Activated B cell treated with CpG ODN at 0.5 μM for 24 hours (primary cell): ENCODE measurements around the gene ENO1. TPM values are rescaled to one million over a fixed set of nuclear protein-coding genes. Genes with fewer than 3 reads are reported as not detected.

Experiments used
- ATAC-seq: fragments of 200-7000 bp; cut with Tn5 transposase; one replicate; pipeline ENCODE4 v1.10.0; 2021; ENCODE audit warnings: low read depth, mild to moderate bottlenecking, moderate library complexity
- CTCF ChIA-PET: fragments of 350-600 bp; sonication (Branson Sonifier 250); formaldehyde crosslinking; loops from one replicate; lab custom pipeline; 2021; ENCODE audit warnings: antibody characterized with exemption; lab: Charles Lee
- POLR2A ChIA-PET: fragments of 350-600 bp; sonication (Branson Sonifier 250); formaldehyde crosslinking; loops from one replicate; lab custom pipeline; 2021; ENCODE audit warnings: antibody characterized with exemption; lab: Charles Lee
- DNase-seq: peaks from one replicate; pipeline ENCODE4 v3.0.0; 2022
- H3K27ac Mint-ChIP-seq: one replicate; pipeline ENCODE4 v1.8.0; 2020; ENCODE audit warnings: mixed read lengths
- H3K27me3 Mint-ChIP-seq: one replicate; pipeline ENCODE4 v1.8.0; 2021; ENCODE audit warnings: mixed read lengths
- H3K36me3 Mint-ChIP-seq: one replicate; pipeline ENCODE4 v1.8.0; 2021; ENCODE audit warnings: low read depth, mixed read lengths
- H3K4me1 Mint-ChIP-seq: one replicate; pipeline ENCODE4 v1.8.0; 2021; ENCODE audit warnings: mixed read lengths
- H3K4me3 Mint-ChIP-seq: one replicate; pipeline ENCODE4 v1.8.0; 2020; ENCODE audit warnings: mild to moderate bottlenecking, mixed read lengths
- H3K9me3 Mint-ChIP-seq: one replicate; pipeline ENCODE4 v1.8.0; 2020; ENCODE audit warnings: mixed read lengths
- intact Hi-C: fragments of 100-400 bp; cut with micrococcal nuclease; formaldehyde crosslinking; loops from one replicate; pipeline ENCODE4 v1.15.1; 2024
- total RNA-seq: library from RNA; stranded (reverse); gene quantifications from 2 replicates; pipeline ENCODE4 v1.2.3, GENCODE V29; 2022
- TF ChIP-seq, protein P1 (sequence below): fragments of 200-600 bp; IDR thresholded peaks from one replicate; pipeline ENCODE4 v1.8.0; 2022; ENCODE audit warnings: antibody characterized with exemption, mild to moderate bottlenecking

ENO1 gene
- total RNA-seq, 1 donor from 2014 or later: 837 TPM

DNA sequence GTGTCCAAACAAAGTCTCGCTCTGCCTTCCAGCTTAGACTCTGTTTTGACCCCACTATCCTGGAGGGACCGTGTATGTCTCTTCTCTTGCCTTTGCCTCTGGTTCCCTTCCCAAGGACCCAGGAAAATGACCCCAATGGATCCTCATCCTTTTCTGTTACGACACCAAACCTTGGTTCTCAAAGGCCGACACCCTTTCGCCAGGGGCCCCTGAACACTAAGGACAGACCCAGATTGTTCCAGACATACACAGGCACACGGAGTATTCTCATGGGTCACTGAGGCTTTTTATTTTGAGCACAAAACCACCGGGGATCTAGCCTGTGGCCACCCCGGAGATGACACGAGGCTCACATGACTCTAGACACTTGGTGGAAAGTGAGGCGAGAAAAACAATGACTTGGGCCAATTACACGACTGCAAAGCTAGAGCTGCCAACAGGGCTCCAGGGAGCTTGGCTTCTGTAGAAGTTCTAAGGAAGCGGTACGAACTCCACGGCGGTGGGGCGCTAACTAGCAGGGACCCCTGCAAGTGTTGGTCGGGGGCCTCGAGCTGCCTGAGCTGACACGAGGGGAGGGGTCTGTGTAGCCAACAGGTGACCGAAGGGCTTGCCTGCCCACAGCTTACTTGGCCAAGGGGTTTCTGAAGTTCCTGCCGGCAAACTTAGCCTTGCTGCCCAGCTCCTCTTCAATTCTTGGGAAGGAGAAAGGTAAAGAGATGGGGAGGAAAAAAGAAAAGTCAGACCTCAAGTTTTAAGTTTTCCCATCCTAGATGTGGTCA, 17.6 kb downstream of the ENO1 start:
- DNase-seq (no peak), ATAC-seq (no peak)
- Mint-ChIP-seq H3K4me3 (no peak overlapping the region), H3K27me3 (no peaks in the 10 kb centered on the region), H3K9me3 (no peaks in the 10 kb centered on the region), H3K36me3 (peaks cover 87% of the 10 kb centered on the region), H3K4me1 (peaks cover 21% of the 10 kb centered on the region), H3K27ac (no peak overlapping the region)
- ChIA-PET POLR2A (interaction anchor here (0.6 to 3.5 kb wide), 2 partner anchors 13 to 18 kb away, joined by 3 to 30 read pairs; partner anchors contain the start of gene ENO1), CTCF (interaction anchor here (0.8 to 4.5 kb wide), 7 partner anchors 12 to 144 kb away, joined by 3 to 46 read pairs (median 3); partner anchors contain the start of gene ENO1)
- TF ChIP-seq, protein P1, sequence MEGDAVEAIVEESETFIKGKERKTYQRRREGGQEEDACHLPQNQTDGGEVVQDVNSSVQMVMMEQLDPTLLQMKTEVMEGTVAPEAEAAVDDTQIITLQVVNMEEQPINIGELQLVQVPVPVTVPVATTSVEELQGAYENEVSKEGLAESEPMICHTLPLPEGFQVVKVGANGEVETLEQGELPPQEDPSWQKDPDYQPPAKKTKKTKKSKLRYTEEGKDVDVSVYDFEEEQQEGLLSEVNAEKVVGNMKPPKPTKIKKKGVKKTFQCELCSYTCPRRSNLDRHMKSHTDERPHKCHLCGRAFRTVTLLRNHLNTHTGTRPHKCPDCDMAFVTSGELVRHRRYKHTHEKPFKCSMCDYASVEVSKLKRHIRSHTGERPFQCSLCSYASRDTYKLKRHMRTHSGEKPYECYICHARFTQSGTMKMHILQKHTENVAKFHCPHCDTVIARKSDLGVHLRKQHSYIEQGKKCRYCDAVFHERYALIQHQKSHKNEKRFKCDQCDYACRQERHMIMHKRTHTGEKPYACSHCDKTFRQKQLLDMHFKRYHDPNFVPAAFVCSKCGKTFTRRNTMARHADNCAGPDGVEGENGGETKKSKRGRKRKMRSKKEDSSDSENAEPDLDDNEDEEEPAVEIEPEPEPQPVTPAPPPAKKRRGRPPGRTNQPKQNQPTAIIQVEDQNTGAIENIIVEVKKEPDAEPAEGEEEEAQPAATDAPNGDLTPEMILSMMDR: no peak
- intact Hi-C loops: no loop called here

DNA sequence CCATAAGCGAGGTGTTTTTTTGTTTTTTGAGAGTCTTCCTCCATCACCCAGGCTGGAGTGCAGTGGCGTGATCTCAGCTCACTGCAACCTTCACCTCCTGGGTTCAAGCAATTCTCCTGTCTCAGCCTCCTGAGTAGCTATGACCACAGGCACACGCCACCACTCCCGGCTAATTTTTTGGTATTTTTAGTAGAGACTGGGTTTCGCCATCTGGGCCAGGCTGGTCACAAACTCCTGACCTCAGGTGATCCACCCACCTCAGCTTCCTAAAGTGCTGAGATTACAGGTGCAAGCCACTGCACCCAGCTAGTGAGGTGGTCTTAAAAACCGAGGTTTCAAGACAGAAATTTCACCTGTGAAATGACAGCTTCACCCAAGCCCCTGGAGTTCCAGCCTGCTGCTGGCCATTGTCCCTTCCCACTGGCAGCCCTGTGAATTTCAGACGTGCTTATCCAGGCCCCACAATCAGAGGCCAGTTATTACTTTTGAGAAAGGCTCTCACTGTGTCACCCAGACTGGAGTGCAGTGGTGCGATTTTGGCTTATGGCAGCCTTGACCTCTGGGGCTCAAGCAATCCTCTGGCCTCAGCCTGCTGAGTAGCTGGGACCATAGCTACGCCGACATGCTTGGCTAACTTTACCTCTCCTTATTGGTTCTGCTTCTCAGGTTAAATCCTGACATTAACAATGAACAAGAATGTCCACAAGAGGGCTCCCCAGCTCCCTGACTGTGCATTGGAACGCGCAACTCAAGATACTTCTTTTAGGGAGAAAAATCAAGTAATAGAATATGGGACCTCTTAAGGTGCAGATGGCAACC, 19.4 kb downstream of the ENO1 start:
- no peak for DNase-seq
- intact Hi-C loops: loop anchor here (1.0 to 2.0 kb wide), 5 partner anchors 19 to 242 kb away; partner anchors contain the start of gene ENO1
- Mint-ChIP-seq H3K9me3 (no peaks in the 10 kb centered on the region), H3K27me3 (no peaks in the 10 kb centered on the region), H3K27ac (peak overlapping the region; percentile 13), H3K4me3 (no peak overlapping the region), H3K36me3 (peaks cover 70% of the 10 kb centered on the region), H3K4me1 (peaks cover 21% of the 10 kb centered on the region)
- ChIA-PET CTCF (interaction anchor here (0.7 to 4.5 kb wide), 17 partner anchors 10 to 844 kb away, joined by 3 to 46 read pairs (median 4); partner anchors contain the start of gene ENO1), POLR2A (interaction anchor here (0.6 to 3.5 kb wide), 7 partner anchors 15 to 362 kb away, joined by 3 to 30 read pairs (median 5); partner anchors contain the start of genes ENO1 and RERE)
- TF ChIP-seq, protein P1: no peak
- peak; percentile 80 for ATAC-seq

DNA sequence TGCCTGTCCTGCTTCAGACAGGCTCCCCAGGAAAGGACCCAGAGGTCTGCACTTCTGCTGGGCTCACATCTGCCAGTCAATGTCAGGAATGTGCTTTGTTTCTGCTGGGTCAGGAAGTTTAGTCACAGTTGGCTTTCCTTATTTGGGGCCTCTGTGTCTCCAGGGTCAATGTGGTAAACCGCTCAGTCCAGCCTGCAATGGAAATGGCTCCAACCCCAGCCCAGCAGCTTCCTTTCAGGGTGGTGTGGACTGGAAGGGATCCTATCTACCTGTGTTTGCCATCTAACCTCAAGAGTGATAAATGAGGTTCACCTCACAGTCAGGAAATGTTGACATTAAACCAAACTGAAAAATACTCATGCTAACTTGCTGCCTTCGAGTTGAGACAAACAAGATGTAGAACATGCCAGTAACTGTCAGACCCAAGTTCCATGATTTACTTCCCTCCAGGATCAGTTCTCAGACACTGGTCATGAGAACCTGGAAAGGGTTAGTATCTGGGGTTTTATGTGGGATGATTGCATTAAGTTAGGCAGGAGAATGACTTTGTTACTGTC, 20.3 kb downstream of the ENO1 start:
- H3K27ac Mint-ChIP-seq: peak overlapping the region; percentile 1
- no peak overlapping the region for H3K4me3 Mint-ChIP-seq
- H3K9me3 Mint-ChIP-seq: no peaks in the 10 kb centered on the region
- DNase-seq (no peak), ATAC-seq (no peak)
- H3K36me3 Mint-ChIP-seq: peaks cover 61% of the 10 kb centered on the region
- ChIA-PET POLR2A (interaction anchor here (0.6 to 3.5 kb wide), 5 partner anchors 8 to 58 kb away, joined by 4 to 30 read pairs (median 6); partner anchors contain the start of genes ENO1 and RERE), CTCF (interaction anchor here (0.7 to 4.5 kb wide), 12 partner anchors 10 to 447 kb away, joined by 3 to 46 read pairs (median 4); partner anchors contain the start of gene ENO1)
- TF ChIP-seq, protein P1: no peak
- peaks cover 21% of the 10 kb centered on the region for H3K4me1 Mint-ChIP-seq
- intact Hi-C loops: loop anchor here (2.0 kb wide), 1 partner anchor 61 kb away; no protein-coding TSS in a partner anchor
- H3K27me3 Mint-ChIP-seq: no peaks in the 10 kb centered on the region

DNA sequence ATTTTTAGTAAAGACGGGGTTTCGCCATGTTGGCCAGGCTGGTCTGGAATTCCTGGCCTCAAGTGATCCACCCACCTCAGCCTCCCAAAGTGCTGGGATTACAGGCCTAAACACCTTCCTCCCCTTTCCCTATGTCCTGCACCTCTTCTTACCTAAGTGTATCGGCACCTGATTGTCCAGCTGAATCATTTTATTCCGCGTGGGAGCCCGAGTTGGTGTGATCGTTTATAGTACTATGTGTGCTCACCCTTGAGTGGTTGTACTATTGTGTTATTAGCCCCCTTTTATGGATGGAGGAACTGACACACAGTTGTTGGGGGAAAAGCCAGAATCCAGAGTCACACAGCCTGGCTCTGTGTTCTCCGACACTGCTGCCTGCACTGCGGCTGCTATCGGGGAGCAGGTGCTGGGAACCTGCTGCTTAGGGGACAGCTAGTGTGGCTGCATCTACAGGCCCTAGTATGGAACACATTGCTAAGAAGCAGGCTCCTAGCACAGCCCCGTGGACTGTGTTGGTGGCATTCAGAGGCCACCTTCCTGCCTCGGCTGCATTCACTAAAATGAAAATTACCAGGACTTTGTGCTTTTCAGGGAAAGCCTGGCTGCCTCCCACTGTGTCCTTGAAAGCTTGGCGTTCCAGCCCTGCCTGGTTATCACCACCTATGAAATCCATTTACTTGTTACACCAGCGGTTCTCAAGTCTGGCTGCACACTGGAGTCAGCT, 21.6 kb downstream of the ENO1 start:
- Mint-ChIP-seq H3K9me3 (no peaks in the 10 kb centered on the region), H3K4me3 (no peak overlapping the region), H3K27ac (no peak overlapping the region), H3K36me3 (peaks cover 47% of the 10 kb centered on the region), H3K27me3 (no peaks in the 10 kb centered on the region), H3K4me1 (peaks cover 21% of the 10 kb centered on the region)
- intact Hi-C loops: no loop called here
- TF ChIP-seq, protein P1: no peak
- CTCF ChIA-PET: interaction anchor here (0.6 to 4.5 kb wide), 6 partner anchors 8 to 845 kb away, joined by 3 to 46 read pairs (median 3); no protein-coding TSS in a partner anchor
- POLR2A ChIA-PET: interaction anchor here (0.9 to 1.0 kb wide), 2 partner anchors 9 to 22 kb away, joined by 4 to 5 read pairs; partner anchors contain the start of gene ENO1
- no peak for ATAC-seq
- DNase-seq: no peak
